GM21825 (cell line): ENCODE data around the gene UPK3B.
"Not testable (repeated sequence)": the region's sequence is repeated elsewhere in the genome, so short reads cannot be mapped to it uniquely, and the experiment has no call there.

ENCODE experiments used
- ATAC-seq: cut with Tn5 transposase; IDR thresholded peaks from one replicate; pipeline ENCODE4 v1.9.1; 2021; ENCODE audit warnings: mild to moderate bottlenecking, moderate library complexity; ENCODE audit not compliant: unreplicated experiment

The UPK3B gene

GRCh38 chr7:76509931-76510877 is at the start of gene UPK3B:
UPK3B (plus strand) TSS chr7:76510552; CDS start chr7:76510653, 101 bp downstream.
- ATAC-seq = no peak

DNA sequence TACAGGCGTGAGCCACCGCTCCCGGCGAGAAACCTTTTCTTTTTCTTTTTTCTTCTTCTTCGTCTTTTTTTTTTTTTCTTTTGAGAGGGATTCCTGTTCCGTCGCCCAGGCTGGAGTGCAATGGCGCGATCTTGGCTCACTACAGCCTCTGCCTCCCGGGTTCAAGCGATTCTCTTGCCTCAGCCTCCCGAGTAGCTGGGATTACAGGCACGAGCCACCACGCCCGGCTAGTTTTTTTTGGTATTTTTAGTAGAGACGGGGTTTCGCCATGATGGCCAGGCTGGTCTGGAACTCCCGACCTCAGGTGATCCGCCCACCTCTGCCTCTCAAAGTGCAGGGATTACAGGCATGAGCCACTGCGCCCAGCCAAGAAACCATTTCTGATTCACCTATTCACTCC is 49.6 kb upstream of the UPK3B start:
- ATAC-seq = not testable (repeated sequence)

- peak; percentile 98 for ATAC-seq
Observed at GRCh38 chr7:76461464-76462101, 48.8 kb upstream of the UPK3B start, which contains the start of gene DTX2. DTX2 (plus strand) TSS chr7:76461709; CDS start chr7:76480510, 18,801 bp downstream.

GRCh38 chr7:76462271-76462882 is 48.0 kb upstream of the UPK3B start:
- not testable (repeated sequence) for ATAC-seq

- ATAC-seq = not testable (repeated sequence)
Observed at GRCh38 chr7:76464959-76465358, 45.4 kb upstream of the UPK3B start.

GRCh38 chr7:76465950-76466349 is 44.4 kb upstream of the UPK3B start:
- ATAC-seq = not testable (repeated sequence)

GRCh38 chr7:76467743-76468404 is 42.5 kb upstream of the UPK3B start:
- not testable (repeated sequence) for ATAC-seq

DNA sequence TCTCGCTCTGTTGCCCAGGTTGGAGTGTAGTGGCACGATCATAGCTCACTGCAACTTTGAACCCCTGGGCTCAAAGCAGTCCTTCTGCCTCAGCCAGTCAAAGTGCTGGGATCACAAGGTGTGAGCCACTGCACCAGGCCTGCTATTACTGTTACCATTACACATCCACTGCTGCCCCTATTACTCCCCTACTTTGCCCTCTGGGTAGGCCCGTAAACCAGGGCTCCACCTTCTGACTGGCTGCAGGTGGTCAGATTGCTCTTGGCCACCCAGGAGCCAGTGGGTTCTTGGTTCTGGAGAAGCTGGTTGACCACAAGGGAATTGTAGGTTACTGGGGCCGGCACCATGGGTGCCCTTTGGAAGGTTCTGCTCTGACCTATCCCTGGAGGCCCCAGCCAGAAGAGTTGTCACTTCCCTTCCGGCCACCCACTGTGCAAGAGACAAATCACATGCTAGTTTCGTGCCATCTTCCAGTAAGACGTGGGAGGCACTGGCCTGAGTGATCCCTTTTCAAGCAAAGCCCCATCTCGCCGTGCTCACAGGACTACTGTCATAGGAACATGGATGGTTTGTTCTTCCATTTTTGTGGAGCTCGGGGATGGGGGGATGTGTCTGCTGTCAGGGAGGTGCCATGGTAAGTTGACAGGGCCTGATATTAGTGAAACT is 38.7 kb upstream of the UPK3B start:
- not testable (repeated sequence) for ATAC-seq

GRCh38 chr7:76473097-76473496 is 37.3 kb upstream of the UPK3B start:
- not testable (repeated sequence) for ATAC-seq

GRCh38 chr7:76476280-76476679 is 34.1 kb upstream of the UPK3B start:
- not testable (repeated sequence) for ATAC-seq

DNA sequence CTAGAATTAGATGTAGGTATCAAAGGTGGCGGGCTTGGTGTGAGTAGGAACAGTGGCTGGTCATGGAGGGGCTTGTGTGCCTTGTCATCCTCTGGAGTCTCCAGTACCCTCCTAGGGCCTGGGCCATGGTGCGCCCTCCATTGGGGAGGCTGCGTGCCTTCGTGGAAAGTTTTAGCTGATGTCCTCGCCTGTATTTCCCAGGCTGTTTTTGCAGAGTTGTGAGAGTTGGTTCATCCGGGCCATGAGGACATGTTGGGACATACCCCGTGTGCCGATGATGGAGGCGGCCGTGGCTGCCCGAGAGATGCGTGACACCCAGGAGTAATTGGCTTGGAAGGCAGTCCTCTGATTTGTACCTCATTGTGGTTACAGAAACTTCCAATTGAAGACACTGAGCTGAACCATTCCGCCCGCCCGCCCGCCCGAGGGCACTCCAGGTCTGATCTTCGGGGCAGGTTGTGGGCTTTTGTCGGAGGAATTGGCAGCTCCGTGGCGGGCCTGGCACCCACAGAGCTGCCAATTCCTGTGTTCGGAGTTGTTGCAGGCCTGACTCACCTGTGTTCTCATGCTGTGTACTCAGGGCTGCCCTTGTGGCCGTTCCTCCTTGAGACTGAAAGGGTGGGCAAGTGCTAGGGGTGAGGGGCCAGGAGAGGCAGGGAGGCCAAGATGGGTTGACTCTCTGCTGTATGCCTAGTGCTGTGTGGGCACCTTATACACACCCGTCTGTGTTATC is 33.4 kb upstream of the UPK3B start:
- ATAC-seq = not testable (repeated sequence)

DNA sequence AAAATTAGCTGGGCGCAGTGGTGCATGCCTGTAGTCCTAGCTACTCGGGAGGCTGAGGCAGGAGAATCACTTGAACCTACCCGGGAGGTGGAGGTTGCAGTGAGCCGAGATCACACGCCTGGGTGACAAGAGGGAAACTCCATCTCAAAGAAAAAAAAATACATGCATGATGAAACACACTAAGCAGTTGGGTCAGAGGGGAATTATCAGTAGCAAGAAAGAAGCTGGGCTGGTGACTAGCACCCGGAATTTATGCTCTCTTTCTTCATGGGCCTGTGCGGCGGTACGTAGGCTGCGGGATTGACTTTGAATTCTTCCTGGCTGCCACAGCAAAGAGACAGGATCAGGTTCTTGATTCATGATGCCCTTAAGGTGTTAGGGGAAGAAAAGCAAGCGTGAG is 30.7 kb upstream of the UPK3B start:
- not testable (repeated sequence) for ATAC-seq

DNA sequence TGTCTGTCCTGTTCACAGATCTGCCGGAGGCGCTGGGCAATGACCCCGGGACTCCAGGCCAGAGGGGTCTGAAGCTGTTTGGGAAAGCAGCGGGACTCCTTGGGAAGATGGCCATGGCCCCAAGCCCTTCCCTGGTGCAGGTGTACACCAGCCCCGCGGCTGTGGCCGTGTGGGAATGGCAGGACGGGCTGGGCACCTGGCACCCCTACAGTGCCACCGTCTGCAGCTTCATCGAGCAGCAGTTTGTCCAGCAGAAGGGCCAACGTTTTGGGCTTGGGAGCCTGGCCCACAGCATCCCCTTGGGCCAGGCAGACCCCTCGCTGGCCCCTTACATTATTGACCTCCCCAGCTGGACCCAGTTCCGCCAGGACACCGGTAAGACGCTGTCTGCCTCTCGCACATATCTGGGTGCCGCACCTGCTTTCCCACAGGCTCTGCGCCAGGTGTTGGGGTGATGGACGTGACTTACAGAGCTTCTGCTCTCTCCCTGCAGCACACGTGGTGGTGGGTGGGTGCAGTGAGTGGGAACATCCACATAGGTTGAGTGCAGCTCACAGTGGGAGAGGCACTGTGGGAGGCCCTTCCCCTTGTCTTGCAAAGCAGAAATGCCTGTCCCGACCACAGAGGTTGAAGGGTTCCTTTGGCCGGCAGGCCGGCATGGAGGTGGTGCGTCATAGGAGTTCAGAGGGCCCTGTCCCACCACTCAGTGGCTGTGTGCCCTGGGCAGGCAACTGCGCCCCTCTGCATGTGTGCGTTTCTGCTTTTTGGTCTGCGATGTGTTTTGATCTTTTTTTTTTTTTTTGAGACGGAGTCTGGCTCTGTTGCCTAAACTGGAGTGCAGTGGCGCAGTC is 29.7 kb upstream of the UPK3B start:
- not testable (repeated sequence) for ATAC-seq

DNA sequence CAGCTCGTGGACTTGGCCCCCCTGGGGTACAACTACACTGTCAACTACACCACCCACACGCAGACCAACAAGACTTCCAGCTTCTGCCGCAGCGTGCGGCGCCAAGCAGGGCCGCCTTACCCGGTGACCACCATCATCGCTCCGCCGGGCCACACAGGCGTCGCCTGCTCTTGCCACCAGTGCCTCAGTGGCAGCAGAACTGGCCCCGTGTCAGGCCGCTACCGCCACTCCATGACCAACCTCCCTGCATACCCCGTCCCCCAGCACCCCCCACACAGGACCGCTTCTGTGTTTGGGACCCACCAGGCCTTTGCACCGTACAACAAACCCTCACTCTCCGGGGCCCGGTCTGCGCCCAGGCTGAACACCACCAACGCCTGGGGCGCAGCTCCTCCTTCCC is 27.7 kb upstream of the UPK3B start:
- not testable (repeated sequence) for ATAC-seq

- not testable (repeated sequence) for ATAC-seq
Observed at GRCh38 chr7:76483081-76483480, 27.3 kb upstream of the UPK3B start.

- not testable (repeated sequence) for ATAC-seq
Observed at GRCh38 chr7:76484456-76484855, 25.9 kb upstream of the UPK3B start.

DNA sequence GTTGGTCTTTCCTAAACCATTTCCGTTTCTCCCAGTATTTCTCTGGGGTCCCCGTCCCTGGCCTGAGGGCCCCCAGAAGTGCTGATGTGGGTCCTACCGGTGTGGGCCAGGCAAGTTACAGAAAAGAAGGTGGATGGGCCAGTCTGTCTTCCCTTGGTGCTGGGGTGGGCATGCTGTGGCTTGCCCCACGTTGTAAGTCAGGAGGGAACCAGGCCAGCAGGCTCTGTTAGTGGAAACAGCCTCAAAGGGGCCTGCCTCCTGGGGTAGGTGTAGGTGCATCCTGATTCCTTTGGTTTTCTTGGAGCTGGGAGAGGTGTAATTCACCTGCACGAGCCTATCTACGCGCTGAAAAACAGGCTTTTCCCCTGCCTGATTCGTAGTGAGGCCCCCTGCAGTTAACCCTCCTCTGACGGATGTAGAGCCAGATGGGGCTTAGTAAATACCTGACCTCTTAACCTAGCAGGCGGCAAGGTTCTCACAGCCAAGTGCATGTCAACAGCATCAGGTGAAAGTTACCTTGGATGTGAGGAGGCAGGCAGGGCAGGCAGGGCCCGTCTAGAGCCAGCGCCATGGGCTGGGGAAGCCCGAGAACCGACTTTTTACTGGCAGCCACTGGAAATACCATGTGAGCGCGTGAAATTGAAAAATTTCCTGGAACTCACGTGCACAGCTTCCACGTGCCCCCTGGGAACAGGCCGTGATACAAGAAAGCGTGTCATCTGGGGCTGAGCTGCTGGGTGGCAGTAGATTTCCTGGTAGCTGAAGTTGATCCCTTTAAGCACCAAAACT is 24.3 kb upstream of the UPK3B start:
- peak; percentile 8 for ATAC-seq

GRCh38 chr7:76486618-76487017 is 23.7 kb upstream of the UPK3B start:
- peak; percentile 99 for ATAC-seq
